ENCODE measurements around the gene NOP58.
A peak's percentile ranks its signal among the peaks of the same experiment; 100 is the strongest.
"Not testable (repeated sequence)": the region's sequence is repeated elsewhere in the genome, so short reads cannot be mapped to it uniquely, and the experiment has no call there.

NOP58 gene

GRCh38 chr2:202265467-202266277 lies at the start of gene NOP58:
Gene NOP58 (plus strand): TSS chr2:202265763. CDS start chr2:202265942, 179 bp downstream.
- DNase-seq, result peak; percentile 96

- peak; percentile 37 for DNase-seq
These were observed 43.7 kb upstream of the NOP58 start for GRCh38 chr2:202221873-202222272.

GRCh38 chr2:202237787-202238233 lies 27.8 kb upstream of the NOP58 start:
- DNase-seq, result peak; percentile 50

GRCh38 chr2:202238234-202239197 lies 27.0 kb upstream of the NOP58 start, which contains the start of gene SUMO1:
Gene SUMO1 (minus strand): TSS chr2:202238597. CDS start chr2:202238451, 146 bp downstream.
- DNase-seq, result peak; percentile 81

- not testable (repeated sequence) for DNase-seq
These were observed 17.9 kb upstream of the NOP58 start for GRCh38 chr2:202247710-202248109.

- DNase-seq, result no peak
These were observed 15.9 kb upstream of the NOP58 start for GRCh38 chr2:202249521-202250253.

- DNase-seq, result no peak
These were observed 14.1 kb upstream of the NOP58 start for GRCh38 chr2:202251494-202251893.

GRCh38 chr2:202261531-202261930 lies 4.0 kb upstream of the NOP58 start:
- DNase-seq, result peak; percentile 48

GRCh38 chr2:202267495-202267894 lies 1.9 kb downstream of the NOP58 start:
- DNase-seq, result no peak

- no peak for DNase-seq
These were observed 4.0 kb downstream of the NOP58 start for GRCh38 chr2:202269585-202269984.

- no peak for DNase-seq
These were observed 4.9 kb downstream of the NOP58 start for GRCh38 chr2:202270487-202270886.

GRCh38 chr2:202276078-202276720 lies 10.6 kb downstream of the NOP58 start:
- DNase-seq, result peak; percentile 93

GRCh38 chr2:202278036-202278760 lies 12.6 kb downstream of the NOP58 start:
- peak; percentile 76 for DNase-seq

- DNase-seq, result peak; percentile 80
These were observed 13.4 kb downstream of the NOP58 start for GRCh38 chr2:202278944-202279343.

GRCh38 chr2:202286595-202286994 lies 21.0 kb downstream of the NOP58 start:
- no peak for DNase-seq

- DNase-seq, result no peak
These were observed 24.0 kb downstream of the NOP58 start for GRCh38 chr2:202289394-202290204.

- peak; percentile 64 for DNase-seq
These were observed 24.8 kb downstream of the NOP58 start for GRCh38 chr2:202290316-202290715.

GRCh38 chr2:202290970-202291369 lies 25.4 kb downstream of the NOP58 start:
- DNase-seq, result no peak

- DNase-seq, result no peak
These were observed 34.1 kb downstream of the NOP58 start for GRCh38 chr2:202299712-202300111.

GRCh38 chr2:202306034-202306433 lies 40.5 kb downstream of the NOP58 start:
- no peak for DNase-seq

- DNase-seq, result no peak
These were observed 42.1 kb downstream of the NOP58 start for GRCh38 chr2:202307690-202308089.

Measured in HCEC 1CT (cell line).